Gastroesophageal sphincter (tissue), 4 donors: Measurements from ENCODE around the gene TMEM51. TPM values are rescaled to one million over a fixed set of nuclear protein-coding genes. Genes with fewer than 3 reads are reported as not detected.

Source experiments
- ATAC-seq: fragments of 150-250 bp; one replicate; pipeline ENCODE4 v1.9.1; 2016; ENCODE audit warnings: mild to moderate bottlenecking, moderate library complexity
- H3K27ac ChIP-seq, 4 donors: fragments of 200-600 bp; sonication (generic) in 3 of 4; 1 replicate in 3 of 4; 2 replicates in 1 of 4; pipeline ENCODE4 v1.5.1; 2016 to 2019
- H3K27me3 ChIP-seq: fragments of 200-600 bp; sonication (generic); one replicate; pipeline ENCODE4 v1.5.1; 2019
- H3K36me3 ChIP-seq, 2 donors: fragments of 200-600 bp; sonication (generic); one replicate each; pipeline ENCODE4 v1.5.1; 2019; ENCODE audit warnings: control low read depth in 1 of 2
- H3K4me1 ChIP-seq, 3 donors: fragments of 200-600 bp; sonication (generic); 1 replicate in 2 of 3; 2 replicates in 1 of 3; pipeline ENCODE4 v1.5.1; 2016 to 2019; ENCODE audit warnings: control low read depth in 2 of 3
- H3K4me3 ChIP-seq, 2 donors: fragments of 200-600 bp; sonication (generic); one replicate each; pipeline ENCODE4 v1.5.1; 2019; ENCODE audit warnings: mild to moderate bottlenecking in 1 of 2, moderate library complexity in 1 of 2
- H3K9me3 ChIP-seq, 3 donors: fragments of 200-600 bp; sonication (generic); one replicate each; pipeline ENCODE4 v1.5.1; 2017 to 2019; ENCODE audit warnings: control low read depth in 2 of 3
- CTCF ChIP-seq, 4 experiments: fragments of 200-600 bp in 2 of 4; fragments of 450-650 bp in 2 of 4; sonication (generic) in 1 of 4; IDR thresholded peaks; one replicate each; pipeline ENCODE4 v1.5.1; 2017 to 2019; ENCODE audit warnings: antibody characterized with exemption in 4 of 4, mild to moderate bottlenecking in 2 of 4, moderate library complexity in 2 of 4
- EP300 ChIP-seq: sonication (generic); formaldehyde crosslinking; IDR thresholded peaks from one replicate; pipeline ENCODE4 v1.6.1; 2017; ENCODE audit warnings: antibody characterized with exemption, mild to moderate bottlenecking
- POLR2A ChIP-seq, 2 donors: fragments of 450-650 bp; IDR thresholded peaks; one replicate each; pipeline ENCODE4 v1.6.1; 2017; ENCODE audit warnings: antibody characterized with exemption in 2 of 2, mild to moderate bottlenecking in 2 of 2, moderate library complexity in 1 of 2
- POLR2AphosphoS5 ChIP-seq: sonication (generic); formaldehyde crosslinking; IDR thresholded peaks from one replicate; pipeline ENCODE4 v1.6.1; 2017; ENCODE audit warnings: antibody characterized with exemption
- WGBS, 2 donors: methylation state at CpG; one replicate each; pipeline ENCODE4 v1.1.5; 2018; ENCODE audit warnings: low coverage in 1 of 2; 5-methylcytosine and 5-hydroxymethylcytosine counted together
- total RNA-seq, 4 donors: library from RNA; depleted of rRNA; stranded (reverse); fragments of >200 nt; gene quantifications; one replicate each; pipeline ENCODE4 v1.1.0, GENCODE V29; 2016

Gene TMEM51
- total RNA-seq, 4 donors from 2014 or later = 12.6 to 34.7 (median 17.7) TPM

- 86 to 88% methylated on average over 5 to 11 of the region's 17 CpGs for WGBS, 2 donors
Observed at GRCh38 chr1:15226388-15227255, 73.1 kb downstream of the TMEM51 start.

GRCh38 chr1:15229707-15230131 lies 76.2 kb downstream of the TMEM51 start:
- ATAC-seq = no peak
- H3K27ac ChIP-seq = no peak overlapping the region

More at GRCh38 chr1:15226388-15227255, 73.1 kb downstream of the TMEM51 start:
- TF ChIP-seq CTCF (IDR thresholded peaks at IDR 0.05) = no peak
- TF ChIP-seq EP300 = no peak
- TF ChIP-seq POLR2A (IDR thresholded peaks at IDR 0.05) = no peak
- TF ChIP-seq POLR2AphosphoS5 = no peak
- Histone ChIP-seq H3K27ac (no peak overlapping the region), H3K27me3 (no peaks in the 10 kb centered on the region), H3K9me3 (no peaks in the 10 kb centered on the region), H3K4me1 (no peaks in the 10 kb centered on the region), H3K36me3 (no peaks in the 10 kb centered on the region), H3K4me3 (no peak overlapping the region)
- ATAC-seq = no peak

GRCh38 chr1:15231714-15232201 lies 78.2 kb downstream of the TMEM51 start:
- no peak overlapping the region for H3K4me3 ChIP-seq
- ATAC-seq = no peak
- TF ChIP-seq POLR2A (IDR thresholded peaks at IDR 0.05) (no peak), EP300 (no peak), CTCF (IDR thresholded peaks at IDR 0.05) (no peak), POLR2AphosphoS5 (no peak)
- H3K27me3 ChIP-seq = no peaks in the 10 kb centered on the region
- H3K36me3 ChIP-seq = no peaks in the 10 kb centered on the region
- 70 to 83% methylated on average over 5 of the region's 5 CpGs for WGBS, 2 donors
- H3K27ac ChIP-seq = no peak overlapping the region
- H3K4me1 ChIP-seq = no peaks in the 10 kb centered on the region
- no peaks in the 10 kb centered on the region for H3K9me3 ChIP-seq

More at GRCh38 chr1:15229707-15230131, 76.2 kb downstream of the TMEM51 start:
- Histone ChIP-seq H3K4me1 (no peaks in the 10 kb centered on the region), H3K4me3 (no peak overlapping the region), H3K9me3 (no peaks in the 10 kb centered on the region), H3K27me3 (no peaks in the 10 kb centered on the region), H3K36me3 (no peaks in the 10 kb centered on the region)
- WGBS, 2 donors = 78 to 79% methylated on average over 3 to 4 of the region's 4 CpGs
- TF ChIP-seq POLR2A (IDR thresholded peaks at IDR 0.05) (no peak), EP300 (no peak), CTCF (IDR thresholded peaks at IDR 0.05) (no peak)

- Histone ChIP-seq H3K27ac (no peak overlapping the region), H3K9me3 (no peaks in the 10 kb centered on the region), H3K27me3 (no peaks in the 10 kb centered on the region), H3K4me1 (no peaks in the 10 kb centered on the region), H3K36me3 (no peaks in the 10 kb centered on the region), H3K4me3 (no peak overlapping the region)
- no peak for ATAC-seq
- TF ChIP-seq POLR2A (IDR thresholded peaks at IDR 0.05) = no peak
- no peak for TF ChIP-seq CTCF (IDR thresholded peaks at IDR 0.05)
- TF ChIP-seq POLR2AphosphoS5 = no peak
- TF ChIP-seq EP300 = no peak
Observed at GRCh38 chr1:15233689-15234088, 80.1 kb downstream of the TMEM51 start.

- H3K4me3 ChIP-seq = no peak overlapping the region
- no peak for ATAC-seq
- WGBS, 2 donors = 89 to 100% methylated on average over 1 to 2 of the region's 5 CpGs
Observed at GRCh38 chr1:15236321-15236721, 82.8 kb downstream of the TMEM51 start.

More at GRCh38 chr1:15236321-15236721, 82.8 kb downstream of the TMEM51 start:
- no peak overlapping the region for H3K27ac ChIP-seq
- no peaks in the 10 kb centered on the region for H3K9me3 ChIP-seq
- no peaks in the 10 kb centered on the region for H3K27me3 ChIP-seq
- H3K4me1 ChIP-seq = no peaks in the 10 kb centered on the region
- TF ChIP-seq POLR2A (IDR thresholded peaks at IDR 0.05) (no peak), EP300 (no peak), POLR2AphosphoS5 (no peak), CTCF (IDR thresholded peaks at IDR 0.05) (no peak)
- no peaks in the 10 kb centered on the region for H3K36me3 ChIP-seq
